HG02763 (cell line): Measurements from ENCODE around the gene MAGED1.
"Not testable (repeated sequence)": the region's sequence is repeated elsewhere in the genome, so short reads cannot be mapped to it uniquely, and the experiment has no call there.

Experiments
- ATAC-seq: cut with Tn5 transposase; IDR thresholded peaks from one replicate; pipeline ENCODE4 v1.9.1; 2021; ENCODE audit warnings: mild to moderate bottlenecking, moderate library complexity; ENCODE audit not compliant: unreplicated experiment

MAGED1 gene

GRCh38 chrX:51894697-51895336 lies 1.4 kb downstream of the MAGED1 start:
- ATAC-seq: no peak

- ATAC-seq: no peak
Measured at GRCh38 chrX:51896626-51897025, 3.2 kb downstream of the MAGED1 start.

- ATAC-seq: no peak
Measured at GRCh38 chrX:51899741-51900140, 6.3 kb downstream of the MAGED1 start.

DNA sequence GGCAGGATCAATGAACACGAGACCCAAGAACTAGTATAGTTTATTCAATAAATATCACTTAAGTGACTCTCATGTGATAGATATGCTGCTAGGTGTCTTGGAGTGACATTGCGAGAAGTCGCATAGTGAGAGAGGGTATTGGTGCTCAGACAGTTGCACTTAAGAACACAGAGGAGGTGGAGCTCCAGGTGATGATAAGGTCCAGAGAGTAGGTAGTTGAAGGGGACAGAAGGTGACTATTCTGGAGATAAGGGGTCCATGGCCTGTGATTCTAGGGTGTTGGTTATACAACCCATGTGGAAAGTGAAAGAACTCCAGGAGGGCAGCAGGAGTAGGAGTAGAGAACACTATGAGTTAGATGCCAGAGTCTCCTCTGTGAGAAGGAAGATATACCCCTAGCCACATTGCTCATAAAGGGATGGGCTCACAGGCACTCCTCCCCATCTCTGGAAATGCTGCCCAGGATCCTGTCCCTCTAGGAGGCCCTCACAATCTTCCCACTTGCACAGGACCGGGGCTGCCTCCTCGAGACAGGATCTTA lies 9.2 kb downstream of the MAGED1 start:
- ATAC-seq: no peak

- ATAC-seq: not testable (repeated sequence)
Measured at GRCh38 chrX:51905152-51905551, 11.7 kb downstream of the MAGED1 start.

GRCh38 chrX:51905711-51906110 lies 12.3 kb downstream of the MAGED1 start:
- ATAC-seq: no peak

GRCh38 chrX:51917604-51918003 lies 24.2 kb downstream of the MAGED1 start:
- no peak for ATAC-seq

DNA sequence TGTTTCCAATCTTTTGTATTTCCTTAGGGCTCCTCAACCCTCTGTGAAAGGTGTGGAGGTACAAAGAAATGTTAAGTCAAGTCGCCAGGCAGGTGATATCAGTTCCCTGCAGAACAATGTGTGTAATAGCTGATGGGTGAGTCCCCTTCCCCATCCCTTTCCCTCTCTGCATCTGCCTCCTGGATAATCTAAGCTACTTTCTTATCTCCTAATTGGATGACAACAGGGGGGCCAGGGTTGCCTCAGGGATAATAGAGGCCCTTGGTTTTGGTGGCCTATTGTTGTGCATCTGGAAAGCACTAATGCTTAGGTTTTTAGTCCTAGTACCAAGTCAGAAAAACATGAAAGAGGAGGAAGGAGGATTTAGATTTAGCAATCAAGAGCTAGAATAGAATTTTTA lies 29.1 kb downstream of the MAGED1 start:
- ATAC-seq: no peak

DNA sequence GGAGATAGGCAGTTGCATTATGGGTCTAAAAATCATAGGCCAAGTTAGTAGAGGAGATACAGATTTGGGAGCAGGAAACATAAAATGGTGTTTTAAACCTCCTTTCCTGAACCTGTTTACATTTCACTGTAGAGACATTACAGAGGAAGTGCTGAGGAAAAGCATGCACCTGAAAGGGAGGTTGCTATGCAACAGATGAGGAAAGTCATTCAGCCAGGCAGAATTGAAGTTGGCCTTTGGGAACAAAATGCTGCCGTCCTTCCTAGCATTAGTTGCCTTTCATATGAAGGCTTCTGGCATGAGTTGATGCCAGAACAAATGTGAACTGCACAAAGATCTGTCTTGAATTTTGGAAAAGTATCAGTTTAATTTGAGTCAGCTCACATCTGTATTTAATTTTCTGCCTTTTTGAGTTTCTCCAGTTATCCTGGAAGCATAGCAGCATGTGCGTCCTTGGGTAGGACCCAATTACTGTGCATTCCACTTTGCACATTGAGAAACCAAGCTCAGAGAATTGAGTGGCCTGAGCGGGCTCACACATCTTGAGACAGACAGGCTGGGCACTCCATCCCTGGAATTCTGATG lies 38.2 kb downstream of the MAGED1 start:
- no peak for ATAC-seq
